ENCODE data around the gene TMEM242.

The TMEM242 gene

DNA sequence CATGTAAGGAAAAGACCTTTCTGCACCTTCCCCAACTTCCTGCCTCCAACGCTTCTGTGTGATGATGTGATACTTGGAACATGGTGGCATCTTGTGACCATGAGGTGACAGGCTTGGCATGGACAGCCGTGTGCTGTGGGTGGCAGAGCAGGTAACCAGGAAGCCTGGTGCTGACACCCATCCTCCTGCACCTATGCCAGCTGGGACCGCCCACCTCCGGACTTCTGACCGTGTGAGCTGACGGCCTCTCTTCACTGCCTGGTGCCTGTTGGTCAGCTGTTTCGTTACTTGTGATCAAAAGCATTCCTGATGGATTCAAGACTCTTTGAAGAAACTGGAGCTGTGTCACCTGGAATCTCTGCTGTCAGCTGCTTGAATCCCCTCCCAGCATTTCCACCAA lies 70.3 kb downstream of the TMEM242 start:
- no peaks in the 10 kb centered on the region for H3K4me1 ChIP-seq (ENCODE audit: control insufficient read depth, insufficient read depth, low read length, poor library complexity, severe bottlenecking)
- H3K4me3 ChIP-seq (ENCODE audit: extremely low read depth, insufficient read depth, low read length, poor library complexity, severe bottlenecking), result no peak overlapping the region
- peaks cover 6% of the 10 kb centered on the region for H3K9me3 ChIP-seq (ENCODE audit: control insufficient read depth, low read length)
- H3K36me3 ChIP-seq (ENCODE audit: control insufficient read depth, insufficient read depth, low read length), result no peaks in the 10 kb centered on the region
- WGBS, 2 experiments (ENCODE audit: insufficient coverage in 2 of 2), result 81 to 87% methylated on average over 6 to 7 of the region's 7 CpGs
- H3K27ac ChIP-seq (ENCODE audit: low read depth, low read length, severe bottlenecking), result no peak overlapping the region

DNA sequence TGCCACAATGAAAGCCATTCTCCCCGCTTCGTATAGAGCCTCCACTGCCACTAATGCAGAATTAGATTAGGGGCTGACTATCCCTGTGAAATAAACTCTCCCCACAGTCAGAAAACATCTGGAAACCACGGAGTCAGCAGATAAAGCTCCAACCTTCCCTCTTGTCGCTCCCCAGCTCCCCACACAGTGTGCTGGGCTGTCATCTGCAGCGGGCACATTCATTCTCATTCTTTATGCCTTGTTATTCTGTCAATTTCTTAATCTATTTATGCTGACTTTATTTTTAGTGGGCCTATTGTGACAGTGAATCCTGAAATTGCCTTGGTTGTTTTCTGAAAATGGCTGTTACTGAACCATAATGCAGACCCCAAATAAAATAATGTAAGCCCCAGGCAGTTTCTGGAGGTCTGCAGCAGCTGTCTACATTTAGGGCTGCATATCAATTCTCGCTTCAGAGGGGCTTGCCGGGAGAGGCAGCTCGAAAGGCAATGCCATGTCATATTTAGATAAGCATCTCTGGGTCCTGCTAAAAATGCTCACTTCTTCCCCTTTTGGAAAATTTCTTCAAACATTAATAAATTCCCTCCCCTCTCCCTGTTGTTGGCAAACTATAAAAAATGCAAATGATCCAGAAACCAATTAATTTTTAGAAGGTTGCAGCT lies 71.6 kb downstream of the TMEM242 start:
- no peaks in the 10 kb centered on the region for H3K36me3 ChIP-seq (ENCODE audit: control insufficient read depth, insufficient read depth, low read length)
- no peak overlapping the region for H3K4me3 ChIP-seq (ENCODE audit: extremely low read depth, insufficient read depth, low read length, poor library complexity, severe bottlenecking)
- 86 to 89% methylated on average over 6 to 8 of the region's 8 CpGs for WGBS, 2 experiments (ENCODE audit: insufficient coverage in 2 of 2)
- H3K27ac ChIP-seq (ENCODE audit: low read depth, low read length, severe bottlenecking), result no peak overlapping the region
- peaks cover 6% of the 10 kb centered on the region for H3K9me3 ChIP-seq (ENCODE audit: control insufficient read depth, low read length)
- no peaks in the 10 kb centered on the region for H3K4me1 ChIP-seq (ENCODE audit: control insufficient read depth, insufficient read depth, low read length, poor library complexity, severe bottlenecking)

DNA sequence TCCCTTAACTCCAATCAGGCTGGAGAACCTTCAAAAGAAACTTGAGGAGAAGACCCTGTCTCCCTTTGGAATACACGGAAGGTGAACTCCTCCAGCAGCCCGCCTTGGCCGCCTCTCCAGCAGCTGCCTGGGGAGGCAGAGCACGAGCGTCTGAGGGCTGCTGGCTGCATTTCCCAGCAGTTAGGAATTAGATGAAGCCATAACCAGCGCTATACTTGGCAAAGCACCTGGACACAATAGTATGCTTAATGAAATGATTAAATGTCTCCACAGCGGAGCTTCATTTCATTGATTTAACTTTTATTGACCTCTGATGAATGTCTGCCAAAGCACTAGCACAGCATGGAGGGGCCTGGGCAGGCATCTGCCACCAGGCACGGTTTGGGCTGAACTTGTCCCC lies 73.5 kb downstream of the TMEM242 start:
- Histone ChIP-seq H3K36me3 (ENCODE audit: control insufficient read depth, insufficient read depth, low read length) (no peaks in the 10 kb centered on the region), H3K9me3 (ENCODE audit: control insufficient read depth, low read length) (peaks cover 6% of the 10 kb centered on the region), H3K27ac (ENCODE audit: low read depth, low read length, severe bottlenecking) (no peak overlapping the region), H3K4me3 (ENCODE audit: extremely low read depth, insufficient read depth, low read length, poor library complexity, severe bottlenecking) (no peak overlapping the region), H3K4me1 (ENCODE audit: control insufficient read depth, insufficient read depth, low read length, poor library complexity, severe bottlenecking) (no peaks in the 10 kb centered on the region)
- 88 to 90% methylated on average over 4 to 7 of the region's 8 CpGs for WGBS, 2 experiments (ENCODE audit: insufficient coverage in 2 of 2)

DNA sequence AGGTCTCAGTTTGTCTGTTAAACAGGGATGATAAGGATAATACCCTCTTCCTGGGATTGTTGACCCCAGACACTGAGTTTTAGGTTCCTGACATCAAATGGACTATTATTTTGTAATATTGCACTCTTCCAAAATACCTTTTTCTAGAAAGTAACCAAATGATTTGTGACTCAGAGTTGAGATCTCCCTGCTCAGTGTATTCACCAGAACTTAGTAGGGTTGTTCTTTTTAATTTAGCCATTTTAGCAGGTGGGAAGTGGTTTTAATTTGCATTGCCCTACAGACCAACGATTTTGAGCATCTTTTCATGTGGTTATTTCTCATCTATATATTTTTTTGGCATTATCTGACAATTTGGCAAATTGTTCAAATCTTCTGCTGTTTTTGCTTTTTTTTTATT lies 75.1 kb downstream of the TMEM242 start:
- no peaks in the 10 kb centered on the region for H3K4me1 ChIP-seq (ENCODE audit: control insufficient read depth, insufficient read depth, low read length, poor library complexity, severe bottlenecking)
- no peaks in the 10 kb centered on the region for H3K36me3 ChIP-seq (ENCODE audit: control insufficient read depth, insufficient read depth, low read length)
- H3K9me3 ChIP-seq (ENCODE audit: control insufficient read depth, low read length), result peaks cover 6% of the 10 kb centered on the region
- no CpG with 5 or more reads among the region's 1 CpG for WGBS, 2 experiments (ENCODE audit: insufficient coverage in 2 of 2)
- H3K4me3 ChIP-seq (ENCODE audit: extremely low read depth, insufficient read depth, low read length, poor library complexity, severe bottlenecking), result no peak overlapping the region
- H3K27ac ChIP-seq (ENCODE audit: low read depth, low read length, severe bottlenecking), result no peak overlapping the region

DNA sequence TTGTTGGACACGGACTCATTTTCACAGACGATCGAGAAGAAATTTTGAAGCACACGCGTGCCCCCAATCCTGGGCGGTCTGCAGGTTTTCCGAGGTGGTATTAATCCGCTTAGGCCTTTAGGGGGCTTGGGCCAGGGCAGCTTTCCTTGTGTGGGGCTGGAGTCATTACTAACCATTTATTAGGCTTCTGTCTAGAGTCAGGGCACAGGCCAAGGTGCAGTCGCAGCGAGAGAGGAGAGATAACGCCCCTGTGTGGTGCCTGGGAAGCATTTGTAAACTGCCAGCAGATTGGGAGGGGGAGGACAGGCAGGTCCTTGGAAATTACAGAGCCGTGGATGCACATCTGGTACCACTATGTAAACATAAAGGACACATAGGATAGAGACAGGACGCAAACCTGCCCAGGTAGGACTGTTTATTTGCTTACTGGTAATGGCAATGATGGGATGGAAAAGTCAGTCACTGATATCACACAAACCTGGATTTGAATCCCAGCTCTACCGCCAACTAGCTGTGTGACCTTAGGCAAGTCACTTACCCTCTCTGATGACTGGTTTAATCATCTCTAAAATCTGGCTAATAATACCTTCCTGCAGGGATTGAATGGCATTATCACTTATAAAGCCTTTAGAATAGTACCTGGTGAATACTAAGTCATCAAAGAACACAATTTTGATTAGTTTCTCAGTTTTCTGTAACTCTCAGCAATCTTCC lies 76.4 kb downstream of the TMEM242 start:
- H3K36me3 ChIP-seq (ENCODE audit: control insufficient read depth, insufficient read depth, low read length), result no peaks in the 10 kb centered on the region
- H3K4me3 ChIP-seq (ENCODE audit: extremely low read depth, insufficient read depth, low read length, poor library complexity, severe bottlenecking), result no peak overlapping the region
- H3K9me3 ChIP-seq (ENCODE audit: control insufficient read depth, low read length), result peaks cover 6% of the 10 kb centered on the region
- WGBS, 2 experiments (ENCODE audit: insufficient coverage in 2 of 2), result 88 to 92% methylated on average over 12 to 13 of the region's 14 CpGs
- no peak overlapping the region for H3K27ac ChIP-seq (ENCODE audit: low read depth, low read length, severe bottlenecking)
- no peaks in the 10 kb centered on the region for H3K4me1 ChIP-seq (ENCODE audit: control insufficient read depth, insufficient read depth, low read length, poor library complexity, severe bottlenecking)

DNA sequence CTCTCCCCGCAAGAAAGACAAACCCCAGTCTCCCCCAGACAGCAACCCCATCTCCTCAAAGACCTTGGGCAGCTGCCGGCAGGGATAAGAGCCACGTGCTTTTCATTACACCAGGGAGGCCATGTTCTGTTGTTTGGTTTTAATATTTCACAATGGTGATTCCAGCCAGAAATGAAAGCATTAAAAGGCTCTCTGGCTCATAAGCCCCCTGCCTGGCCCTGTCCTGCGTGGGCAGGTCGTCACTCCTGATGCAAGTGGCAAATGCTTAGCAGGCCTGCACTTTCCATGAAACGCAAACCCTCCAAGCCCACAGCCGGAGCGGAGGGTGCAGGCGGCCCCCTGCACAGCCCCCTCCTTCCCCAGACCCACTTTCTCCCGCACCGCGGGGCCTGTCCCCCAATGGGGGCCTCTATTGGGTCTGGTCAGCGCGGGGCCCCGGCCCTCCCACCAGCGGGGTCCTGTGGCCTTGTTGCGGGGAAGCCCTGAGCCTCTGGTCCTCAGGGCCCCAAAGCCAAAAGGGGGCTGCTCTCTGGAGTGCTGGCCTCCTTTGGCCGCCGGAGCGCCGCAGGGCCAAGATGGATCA lies 77.2 kb downstream of the TMEM242 start:
- Histone ChIP-seq H3K9me3 (ENCODE audit: control insufficient read depth, low read length) (peaks cover 6% of the 10 kb centered on the region), H3K4me3 (ENCODE audit: extremely low read depth, insufficient read depth, low read length, poor library complexity, severe bottlenecking) (no peak overlapping the region), H3K36me3 (ENCODE audit: control insufficient read depth, insufficient read depth, low read length) (no peaks in the 10 kb centered on the region), H3K27ac (ENCODE audit: low read depth, low read length, severe bottlenecking) (no peak overlapping the region), H3K4me1 (ENCODE audit: control insufficient read depth, insufficient read depth, low read length, poor library complexity, severe bottlenecking) (no peaks in the 10 kb centered on the region)
- WGBS, 2 experiments (ENCODE audit: insufficient coverage in 2 of 2), result 93 to 98% methylated on average over 14 to 18 of the region's 21 CpGs

DNA sequence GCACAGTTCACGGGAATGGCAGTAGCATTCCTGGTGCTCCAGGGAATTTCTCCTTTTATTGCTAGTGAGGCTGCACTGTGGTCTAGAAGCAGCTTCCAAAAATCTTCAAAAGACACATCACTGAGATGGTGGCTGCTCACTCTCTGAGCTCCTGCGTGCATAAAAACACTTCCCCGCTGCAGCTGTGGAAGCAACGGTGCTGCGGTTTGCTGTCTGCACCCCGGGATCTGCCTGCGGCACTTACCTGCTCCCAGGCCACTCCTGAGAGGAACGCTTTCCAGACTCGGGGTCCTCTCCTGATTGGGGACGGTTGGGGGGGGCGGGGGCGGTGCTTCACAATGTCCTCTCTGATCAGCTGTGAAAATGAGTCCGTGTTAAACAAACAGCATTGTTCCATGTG lies 77.9 kb downstream of the TMEM242 start:
- Histone ChIP-seq H3K9me3 (ENCODE audit: control insufficient read depth, low read length) (peaks cover 6% of the 10 kb centered on the region), H3K27ac (ENCODE audit: low read depth, low read length, severe bottlenecking) (no peak overlapping the region), H3K4me3 (ENCODE audit: extremely low read depth, insufficient read depth, low read length, poor library complexity, severe bottlenecking) (no peak overlapping the region), H3K4me1 (ENCODE audit: control insufficient read depth, insufficient read depth, low read length, poor library complexity, severe bottlenecking) (peaks cover under 1% of the 10 kb centered on the region), H3K36me3 (ENCODE audit: control insufficient read depth, insufficient read depth, low read length) (no peaks in the 10 kb centered on the region)
- WGBS, 2 experiments (ENCODE audit: insufficient coverage in 2 of 2), result 73 to 78% methylated on average over 7 to 13 of the region's 13 CpGs

DNA sequence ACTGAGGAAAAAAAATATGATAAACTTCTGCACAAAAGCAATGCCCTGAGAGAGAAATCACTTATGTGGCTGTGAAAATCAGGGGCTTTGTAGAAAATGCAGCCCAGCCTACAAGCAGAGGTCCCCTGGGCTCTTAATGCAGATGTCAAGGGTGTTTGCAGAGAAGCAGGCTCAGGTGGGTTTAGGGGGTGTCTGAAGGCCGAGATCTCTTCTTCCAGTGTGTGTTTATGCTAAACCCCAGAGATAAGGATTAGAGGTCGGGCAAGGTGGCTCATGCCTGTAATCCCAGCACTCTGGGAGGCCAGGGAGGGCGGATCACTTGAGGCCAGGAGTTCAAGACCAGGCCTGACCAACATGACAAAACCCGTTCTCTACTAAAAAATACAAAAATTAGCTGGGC lies 78.5 kb downstream of the TMEM242 start:
- WGBS, 2 experiments (ENCODE audit: insufficient coverage in 2 of 2), result 76 to 90% methylated on average over 2 to 3 of the region's 4 CpGs
- Histone ChIP-seq H3K27ac (ENCODE audit: low read depth, low read length, severe bottlenecking) (no peak overlapping the region), H3K4me3 (ENCODE audit: extremely low read depth, insufficient read depth, low read length, poor library complexity, severe bottlenecking) (no peak overlapping the region), H3K9me3 (ENCODE audit: control insufficient read depth, low read length) (peaks cover 6% of the 10 kb centered on the region), H3K36me3 (ENCODE audit: control insufficient read depth, insufficient read depth, low read length) (no peaks in the 10 kb centered on the region), H3K4me1 (ENCODE audit: control insufficient read depth, insufficient read depth, low read length, poor library complexity, severe bottlenecking) (peaks cover 5% of the 10 kb centered on the region)

DNA sequence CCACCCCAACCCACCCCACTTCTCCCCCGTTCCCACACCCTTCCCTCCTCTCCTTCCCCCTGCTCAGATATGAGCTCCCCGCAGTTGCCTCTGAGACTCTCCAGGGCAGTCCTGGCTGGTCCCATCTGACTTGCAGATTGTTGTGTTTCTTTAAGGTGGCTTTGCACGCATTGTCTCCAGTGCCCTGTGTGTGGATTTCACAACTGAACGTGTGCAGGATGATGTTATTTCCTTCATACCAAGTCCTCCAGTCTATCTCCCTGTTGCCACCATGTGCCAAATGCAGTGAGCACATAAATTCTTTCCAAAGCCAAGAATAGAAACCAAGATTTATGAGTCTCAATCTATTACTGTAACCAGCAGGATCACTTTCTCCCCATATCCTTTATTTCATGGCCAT lies 79.1 kb downstream of the TMEM242 start:
- 79 to 100% methylated on average over 1 to 3 of the region's 4 CpGs for WGBS, 2 experiments (ENCODE audit: insufficient coverage in 2 of 2)
- H3K9me3 ChIP-seq (ENCODE audit: control insufficient read depth, low read length), result peaks cover 6% of the 10 kb centered on the region
- no peaks in the 10 kb centered on the region for H3K36me3 ChIP-seq (ENCODE audit: control insufficient read depth, insufficient read depth, low read length)
- no peak overlapping the region for H3K4me3 ChIP-seq (ENCODE audit: extremely low read depth, insufficient read depth, low read length, poor library complexity, severe bottlenecking)
- no peak overlapping the region for H3K27ac ChIP-seq (ENCODE audit: low read depth, low read length, severe bottlenecking)
- H3K4me1 ChIP-seq (ENCODE audit: control insufficient read depth, insufficient read depth, low read length, poor library complexity, severe bottlenecking), result peaks cover 5% of the 10 kb centered on the region

DNA sequence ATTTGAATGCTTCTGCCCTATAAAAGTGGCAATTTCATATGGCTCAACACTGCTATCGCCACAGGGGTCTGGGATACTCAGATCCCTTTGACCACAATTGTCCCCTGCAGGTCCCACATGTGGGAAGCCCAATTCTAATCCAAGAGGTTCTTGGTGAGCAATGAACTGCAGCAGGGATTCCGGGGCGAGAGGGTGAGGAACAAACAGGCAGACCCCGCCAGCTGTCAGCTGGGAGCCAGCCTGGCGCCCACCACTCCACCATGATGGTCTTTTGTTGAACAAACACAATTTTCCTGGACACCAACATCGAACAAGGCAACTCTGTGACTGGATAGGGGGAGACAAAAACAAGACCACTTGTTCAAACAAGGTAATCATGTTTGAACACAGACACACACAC lies 80.5 kb downstream of the TMEM242 start:
- Histone ChIP-seq H3K36me3 (ENCODE audit: control insufficient read depth, insufficient read depth, low read length) (no peaks in the 10 kb centered on the region), H3K27ac (ENCODE audit: low read depth, low read length, severe bottlenecking) (no peak overlapping the region), H3K4me3 (ENCODE audit: extremely low read depth, insufficient read depth, low read length, poor library complexity, severe bottlenecking) (no peak overlapping the region), H3K4me1 (ENCODE audit: control insufficient read depth, insufficient read depth, low read length, poor library complexity, severe bottlenecking) (peaks cover 5% of the 10 kb centered on the region), H3K9me3 (ENCODE audit: control insufficient read depth, low read length) (no peaks in the 10 kb centered on the region)
- 84 to 98% methylated on average over 3 to 6 of the region's 6 CpGs for WGBS, 2 experiments (ENCODE audit: insufficient coverage in 2 of 2)

DNA sequence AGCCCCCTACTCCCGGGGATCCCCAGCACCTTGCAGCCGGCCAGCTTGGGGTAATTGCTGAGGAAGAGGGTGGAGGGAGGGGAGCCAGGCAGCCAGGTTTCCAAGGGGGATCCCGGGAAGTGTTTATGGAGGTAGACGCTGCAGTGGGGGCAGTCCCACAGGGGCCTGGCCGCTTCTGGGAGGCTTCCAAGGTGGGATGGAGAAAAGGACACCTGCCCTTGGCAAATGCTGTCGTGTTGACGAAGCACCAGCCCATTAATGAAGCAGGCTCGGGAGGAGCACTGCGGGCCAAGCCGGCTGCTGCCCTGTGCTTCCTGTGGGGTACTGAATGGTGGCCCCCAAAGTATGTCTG lies 82.4 kb downstream of the TMEM242 start:
- no peak overlapping the region for H3K27ac ChIP-seq (ENCODE audit: low read depth, low read length, severe bottlenecking)
- 88 to 91% methylated on average over 8 to 10 of the region's 10 CpGs for WGBS, 2 experiments (ENCODE audit: insufficient coverage in 2 of 2)
- no peaks in the 10 kb centered on the region for H3K36me3 ChIP-seq (ENCODE audit: control insufficient read depth, insufficient read depth, low read length)
- H3K4me1 ChIP-seq (ENCODE audit: control insufficient read depth, insufficient read depth, low read length, poor library complexity, severe bottlenecking), result peaks cover 5% of the 10 kb centered on the region
- H3K9me3 ChIP-seq (ENCODE audit: control insufficient read depth, low read length), result no peaks in the 10 kb centered on the region
- no peak overlapping the region for H3K4me3 ChIP-seq (ENCODE audit: extremely low read depth, insufficient read depth, low read length, poor library complexity, severe bottlenecking)
